ENCODE data around the gene MCU. TPM values are rescaled to one million over a fixed set of nuclear protein-coding genes. Genes with fewer than 3 reads are reported as not detected.
"Not testable (repeated sequence)": the region's sequence is repeated elsewhere in the genome, so short reads cannot be mapped to it uniquely, and the experiment has no call there.

Gene MCU
- total RNA-seq, 1 donor from 2014 or later: 31.4 TPM

- H3K36me3 Mint-ChIP-seq (ENCODE audit: unreplicated experiment): no peaks in the 10 kb centered on the region
- H3K4me3 Mint-ChIP-seq (ENCODE audit: unreplicated experiment): no peak overlapping the region
- no peaks in the 10 kb centered on the region for H3K27me3 Mint-ChIP-seq (ENCODE audit: unreplicated experiment)
- TF ChIP-seq, protein P1, sequence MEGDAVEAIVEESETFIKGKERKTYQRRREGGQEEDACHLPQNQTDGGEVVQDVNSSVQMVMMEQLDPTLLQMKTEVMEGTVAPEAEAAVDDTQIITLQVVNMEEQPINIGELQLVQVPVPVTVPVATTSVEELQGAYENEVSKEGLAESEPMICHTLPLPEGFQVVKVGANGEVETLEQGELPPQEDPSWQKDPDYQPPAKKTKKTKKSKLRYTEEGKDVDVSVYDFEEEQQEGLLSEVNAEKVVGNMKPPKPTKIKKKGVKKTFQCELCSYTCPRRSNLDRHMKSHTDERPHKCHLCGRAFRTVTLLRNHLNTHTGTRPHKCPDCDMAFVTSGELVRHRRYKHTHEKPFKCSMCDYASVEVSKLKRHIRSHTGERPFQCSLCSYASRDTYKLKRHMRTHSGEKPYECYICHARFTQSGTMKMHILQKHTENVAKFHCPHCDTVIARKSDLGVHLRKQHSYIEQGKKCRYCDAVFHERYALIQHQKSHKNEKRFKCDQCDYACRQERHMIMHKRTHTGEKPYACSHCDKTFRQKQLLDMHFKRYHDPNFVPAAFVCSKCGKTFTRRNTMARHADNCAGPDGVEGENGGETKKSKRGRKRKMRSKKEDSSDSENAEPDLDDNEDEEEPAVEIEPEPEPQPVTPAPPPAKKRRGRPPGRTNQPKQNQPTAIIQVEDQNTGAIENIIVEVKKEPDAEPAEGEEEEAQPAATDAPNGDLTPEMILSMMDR (IDR thresholded peaks at IDR 0.05): no peak
- DNase-seq (ENCODE audit: extremely low spot score, unreplicated experiment): no peak
- H3K27ac Mint-ChIP-seq (ENCODE audit: unreplicated experiment): peak overlapping the region; percentile 94
- peaks cover 54% of the 10 kb centered on the region for H3K4me1 Mint-ChIP-seq (ENCODE audit: unreplicated experiment)
- no peaks in the 10 kb centered on the region for H3K9me3 Mint-ChIP-seq (ENCODE audit: unreplicated experiment)
These were observed 44.9 kb downstream of the MCU start for GRCh38 chr10:72736828-72737220.

DNA sequence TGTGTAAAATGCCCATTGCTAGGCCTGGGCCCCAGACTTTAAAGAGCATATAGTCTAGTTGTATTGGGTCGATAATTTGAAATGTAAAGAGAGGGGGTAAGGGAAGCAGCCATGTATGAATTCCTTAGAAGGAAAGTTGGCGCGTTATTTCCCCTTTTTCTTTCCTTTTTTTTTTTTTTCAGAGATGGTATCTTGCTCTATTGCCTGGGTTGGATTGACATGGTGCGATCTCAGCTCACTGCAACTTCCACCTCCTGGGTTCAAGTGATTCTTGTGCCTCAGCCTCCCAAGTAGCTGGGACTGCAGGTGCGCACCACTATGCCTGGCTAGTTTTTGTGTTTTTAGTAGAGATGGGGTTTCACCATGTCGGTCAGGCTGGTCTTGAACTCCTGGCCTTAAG lies 45.4 kb downstream of the MCU start:
- H3K4me1 Mint-ChIP-seq (ENCODE audit: unreplicated experiment): peaks cover 56% of the 10 kb centered on the region
- DNase-seq (ENCODE audit: extremely low spot score, unreplicated experiment); H3K9me3 Mint-ChIP-seq (ENCODE audit: unreplicated experiment); H3K27me3 Mint-ChIP-seq (ENCODE audit: unreplicated experiment); H3K4me3 Mint-ChIP-seq (ENCODE audit: unreplicated experiment); H3K36me3 Mint-ChIP-seq (ENCODE audit: unreplicated experiment): not testable (repeated sequence)
- H3K27ac Mint-ChIP-seq (ENCODE audit: unreplicated experiment): peak overlapping the region; percentile 94

DNA sequence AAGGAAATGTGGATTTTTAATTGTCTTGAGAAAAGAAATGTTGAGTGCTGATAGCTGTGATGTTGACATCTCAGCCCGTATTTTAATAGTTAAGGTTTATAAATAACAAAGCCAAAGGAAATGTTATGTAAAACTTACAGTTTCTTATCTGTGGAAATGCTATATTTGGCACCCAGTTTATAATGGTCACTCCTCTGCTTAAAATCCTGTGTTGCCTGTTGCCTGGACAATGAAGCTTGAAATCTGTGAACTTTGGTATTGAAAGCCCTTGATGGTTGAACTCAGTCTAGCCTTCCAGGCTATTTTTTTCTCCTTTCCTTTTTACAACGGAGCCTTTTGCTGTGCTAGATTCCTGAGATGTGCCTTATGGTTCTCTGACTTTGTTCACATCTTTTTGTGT lies 46.5 kb downstream of the MCU start:
- H3K27ac Mint-ChIP-seq (ENCODE audit: unreplicated experiment): peak overlapping the region; percentile 94
- TF ChIP-seq, protein P1 (IDR thresholded peaks at IDR 0.05): no peak

GRCh38 chr10:72740528-72740927 lies 48.6 kb downstream of the MCU start:
- Mint-ChIP-seq H3K4me3 (ENCODE audit: unreplicated experiment) (no peak overlapping the region), H3K9me3 (ENCODE audit: unreplicated experiment) (no peaks in the 10 kb centered on the region), H3K27ac (ENCODE audit: unreplicated experiment) (peak overlapping the region; percentile 72), H3K4me1 (ENCODE audit: unreplicated experiment) (peaks cover 58% of the 10 kb centered on the region), H3K36me3 (ENCODE audit: unreplicated experiment) (no peaks in the 10 kb centered on the region), H3K27me3 (ENCODE audit: unreplicated experiment) (no peaks in the 10 kb centered on the region)
- TF ChIP-seq, protein P1 (IDR thresholded peaks at IDR 0.05): no peak
- DNase-seq (ENCODE audit: extremely low spot score, unreplicated experiment): no peak

More for the DNA sequence above, 46.5 kb downstream of the MCU start:
- H3K9me3 Mint-ChIP-seq (ENCODE audit: unreplicated experiment): no peaks in the 10 kb centered on the region
- no peaks in the 10 kb centered on the region for H3K27me3 Mint-ChIP-seq (ENCODE audit: unreplicated experiment)
- H3K4me3 Mint-ChIP-seq (ENCODE audit: unreplicated experiment): no peak overlapping the region
- no peaks in the 10 kb centered on the region for H3K36me3 Mint-ChIP-seq (ENCODE audit: unreplicated experiment)
- no peak for DNase-seq (ENCODE audit: extremely low spot score, unreplicated experiment)
- peaks cover 60% of the 10 kb centered on the region for H3K4me1 Mint-ChIP-seq (ENCODE audit: unreplicated experiment)

DNA sequence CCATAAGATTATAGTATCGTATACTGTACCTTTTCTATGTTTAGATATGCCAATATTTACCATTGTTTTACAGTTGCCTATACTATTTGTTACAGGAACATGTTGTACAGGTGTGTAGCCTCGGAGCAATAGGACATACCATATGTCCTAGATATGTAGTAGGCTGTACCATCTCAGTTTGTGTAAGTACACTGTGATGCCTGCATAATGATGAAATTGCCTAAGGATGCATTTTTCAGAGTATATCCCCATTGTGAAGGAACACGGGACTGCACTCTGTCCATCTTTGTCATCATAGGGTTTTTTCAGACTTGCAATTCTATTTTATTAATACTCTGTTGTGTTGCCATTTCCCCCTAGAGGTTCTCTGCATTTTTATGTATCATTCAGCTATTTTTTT lies 50.1 kb downstream of the MCU start:
- no peak overlapping the region for H3K27ac Mint-ChIP-seq (ENCODE audit: unreplicated experiment)
- no peaks in the 10 kb centered on the region for H3K27me3 Mint-ChIP-seq (ENCODE audit: unreplicated experiment)
- peaks cover 2% of the 10 kb centered on the region for H3K36me3 Mint-ChIP-seq (ENCODE audit: unreplicated experiment)
- peaks cover 51% of the 10 kb centered on the region for H3K4me1 Mint-ChIP-seq (ENCODE audit: unreplicated experiment)
- no peak overlapping the region for H3K4me3 Mint-ChIP-seq (ENCODE audit: unreplicated experiment)
- H3K9me3 Mint-ChIP-seq (ENCODE audit: unreplicated experiment): no peaks in the 10 kb centered on the region
- no peak for DNase-seq (ENCODE audit: extremely low spot score, unreplicated experiment)
- TF ChIP-seq, protein P1 (IDR thresholded peaks at IDR 0.05): no peak

DNA sequence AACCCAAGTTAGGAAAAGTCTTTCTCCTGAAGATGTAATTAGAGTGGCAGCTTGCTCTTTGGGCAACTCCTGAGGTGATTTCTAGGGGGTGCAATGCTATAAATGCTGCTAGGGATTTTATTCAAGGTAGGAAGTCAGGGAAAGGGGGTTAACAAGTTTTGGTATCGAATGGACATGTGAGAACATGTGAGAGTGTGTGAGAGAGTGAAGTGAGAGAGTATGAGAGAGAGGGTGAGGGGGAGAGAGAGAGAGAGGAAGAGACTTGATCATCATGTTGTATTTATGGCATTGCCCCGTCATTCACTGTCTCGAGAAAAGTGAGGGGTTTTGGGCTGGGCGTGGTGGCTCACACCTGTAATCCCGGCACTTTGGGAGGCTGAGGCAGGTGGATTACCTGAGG lies 50.9 kb downstream of the MCU start:
- H3K9me3 Mint-ChIP-seq (ENCODE audit: unreplicated experiment): no peaks in the 10 kb centered on the region

More for the DNA sequence above, 50.9 kb downstream of the MCU start:
- Mint-ChIP-seq H3K27ac (ENCODE audit: unreplicated experiment) (no peak overlapping the region), H3K4me1 (ENCODE audit: unreplicated experiment) (peaks cover 50% of the 10 kb centered on the region), H3K4me3 (ENCODE audit: unreplicated experiment) (no peak overlapping the region), H3K27me3 (ENCODE audit: unreplicated experiment) (no peaks in the 10 kb centered on the region), H3K36me3 (ENCODE audit: unreplicated experiment) (peaks cover 4% of the 10 kb centered on the region)
- TF ChIP-seq, protein P1 (IDR thresholded peaks at IDR 0.05): no peak
- DNase-seq (ENCODE audit: extremely low spot score, unreplicated experiment): no peak
